HEK293 (cell line): ENCODE results near the gene ACTN3.

ENCODE experiments used
- CTCF ChIP-seq: fragments of 450-650 bp; formaldehyde crosslinking; IDR thresholded peaks from 2 replicates; pipeline ENCODE4 v1.5.1; 2016; ENCODE audit warnings: missing biosample characterization, missing genetic modification characterization
- EGR2 ChIP-seq: fragments of 450-650 bp; formaldehyde crosslinking; IDR thresholded peaks from 2 replicates; pipeline ENCODE4 v1.5.1; 2016; ENCODE audit warnings: low read depth, missing biosample characterization, missing genetic modification characterization
- GLI4 ChIP-seq: fragments of 450-650 bp; formaldehyde crosslinking; IDR thresholded peaks from 2 replicates; pipeline ENCODE4 v1.5.1; 2016; ENCODE audit warnings: missing biosample characterization, missing genetic modification characterization
- ZBTB17 ChIP-seq: fragments of 450-650 bp; formaldehyde crosslinking; IDR thresholded peaks from 2 replicates; pipeline ENCODE4 v1.5.1; 2016; ENCODE audit warnings: missing biosample characterization, missing genetic modification characterization
- ZBTB8A ChIP-seq: fragments of 450-650 bp; formaldehyde crosslinking; IDR thresholded peaks from 2 replicates; pipeline ENCODE4 v1.5.1; 2016; ENCODE audit warnings: missing biosample characterization, missing genetic modification characterization
- ZFP37 ChIP-seq: fragments of 450-650 bp; formaldehyde crosslinking; IDR thresholded peaks from 2 replicates; pipeline ENCODE4 v1.5.1; 2016; ENCODE audit warnings: missing biosample characterization, missing genetic modification characterization
- ZFP69B ChIP-seq: fragments of 450-650 bp; formaldehyde crosslinking; IDR thresholded peaks from 2 replicates; pipeline ENCODE4 v1.5.1; 2016; ENCODE audit warnings: missing biosample characterization, missing genetic modification characterization
- ZNF121 ChIP-seq: fragments of 450-650 bp; formaldehyde crosslinking; IDR thresholded peaks from 2 replicates; pipeline ENCODE4 v1.5.1; 2016; ENCODE audit warnings: missing biosample characterization, missing genetic modification characterization
- ZNF157 ChIP-seq: fragments of 450-650 bp; formaldehyde crosslinking; IDR thresholded peaks from 2 replicates; pipeline ENCODE4 v1.5.1; 2016; ENCODE audit warnings: missing biosample characterization, missing genetic modification characterization
- ZNF274 ChIP-seq, 2 experiments: fragments of 200-500 bp in 1 of 2; fragments of 450-650 bp in 1 of 2; sonication (Bioruptor generic) in 1 of 2; formaldehyde crosslinking in 1 of 2; IDR thresholded peaks; 2 replicates each; pipeline versions ENCODE4 v1.5.1 to v1.6.1; 2014 to 2016; ENCODE audit warnings: borderline replicate concordance in 1 of 2, inconsistent platforms in 1 of 2, low read length in 1 of 2, missing biosample characterization in 1 of 2, missing genetic modification characterization in 1 of 2
- ZNF501 ChIP-seq: fragments of 450-650 bp; formaldehyde crosslinking; IDR thresholded peaks from 2 replicates; pipeline ENCODE4 v1.5.1; 2016; ENCODE audit warnings: missing biosample characterization, missing genetic modification characterization
- ZNF792 ChIP-seq: fragments of 450-650 bp; formaldehyde crosslinking; IDR thresholded peaks from 2 replicates; pipeline ENCODE4 v1.5.1; 2016; ENCODE audit warnings: missing biosample characterization, missing genetic modification characterization

DNA sequence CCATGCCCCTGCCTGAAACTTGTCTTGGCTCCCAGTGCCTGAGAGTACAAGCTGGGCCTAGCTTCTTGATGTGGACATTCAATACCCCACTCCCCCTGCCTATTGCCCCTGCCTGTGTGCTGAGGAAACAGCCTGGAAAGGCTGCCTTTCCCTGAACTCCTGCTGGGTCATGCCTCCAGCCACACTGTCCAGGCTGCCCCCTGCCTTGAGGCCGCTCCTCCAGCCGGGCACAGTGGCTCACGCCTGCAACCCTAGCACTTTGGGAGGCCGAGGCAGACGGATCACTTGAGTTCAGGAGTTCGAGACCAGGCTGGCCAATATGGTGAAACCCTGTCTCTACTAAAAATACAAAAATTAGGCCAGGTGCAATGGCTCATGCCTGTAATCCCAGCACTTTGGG is 56.4 kb downstream of the ACTN3 start:
- TF ChIP-seq CTCF (tag by site-specific recombination) = no peak
- TF ChIP-seq ZFP69B (tag by site-specific recombination) = no peak
- no peak for TF ChIP-seq ZNF501 (tag by site-specific recombination)
- no peak for TF ChIP-seq ZNF792
- TF ChIP-seq ZNF157 = no peak
- no peak for TF ChIP-seq ZNF274 (IDR thresholded peaks at IDR 0.05; ENCODE audit: low read length)
- no peak for TF ChIP-seq ZNF274 (tag by site-specific recombination; IDR thresholded peaks at IDR 0.05; ENCODE audit: borderline replicate concordance)
- no peak for TF ChIP-seq GLI4 (tag by site-specific recombination)
- no peak for TF ChIP-seq ZNF121 (tag by site-specific recombination)
- no peak for TF ChIP-seq ZFP37
- TF ChIP-seq ZBTB8A = no peak
- TF ChIP-seq ZBTB17 (tag by site-specific recombination) = no peak
- TF ChIP-seq EGR2 = no peak
